Natural killer cell treated with Interleukin-12 subunit alpha and Interleukin-12 subunit beta and Interleukin-15 and Interleukin-18, amount 100 ng/mL, for 72 hours (primary cell): ENCODE data around the gene ATM. TPM values are rescaled to one million over a fixed set of nuclear protein-coding genes. Genes with fewer than 3 reads are reported as not detected.
A peak's percentile ranks its signal among the peaks of the same experiment; 100 is the strongest.
"Not testable (repeated sequence)": the region's sequence is repeated elsewhere in the genome, so short reads cannot be mapped to it uniquely, and the experiment has no call there.

Experiments used
- ATAC-seq, 2 donors: fragments of 150-1000 bp; cut with Tn5 transposase in 1 of 2; sonication (Bioruptor Pico), chemical (Tn5 transposase) in 1 of 2; 2 replicates each; pipeline ENCODE4 v1.10.0; 2021
- DNase-seq: peaks from one replicate; pipeline ENCODE4 v3.0.0; 2022; ENCODE audit warnings: low spot score
- H3K27ac Mint-ChIP-seq, 2 donors: 1 replicate in 1 of 2; 2 replicates in 1 of 2; pipeline ENCODE4 v1.8.0; 2022; ENCODE audit warnings: mixed read lengths in 2 of 2, mild to moderate bottlenecking in 1 of 2, moderate library complexity in 1 of 2
- H3K27me3 Mint-ChIP-seq, 2 donors: 1 replicate in 1 of 2; 2 replicates in 1 of 2; pipeline ENCODE4 v1.8.0; 2022; ENCODE audit warnings: mixed read lengths in 2 of 2
- H3K36me3 Mint-ChIP-seq: one replicate; pipeline ENCODE4 v1.8.0; 2022; ENCODE audit warnings: mixed read lengths
- H3K4me1 Mint-ChIP-seq, 2 donors: 1 replicate in 1 of 2; 2 replicates in 1 of 2; pipeline ENCODE4 v1.8.0; 2022; ENCODE audit warnings: low read depth in 2 of 2, mixed read lengths in 2 of 2, mild to moderate bottlenecking in 1 of 2
- H3K4me3 Mint-ChIP-seq: one replicate; pipeline ENCODE4 v1.8.0; 2022; ENCODE audit warnings: mixed read lengths
- H3K9me3 Mint-ChIP-seq: 2 replicates; pipeline ENCODE4 v1.8.0; 2022; ENCODE audit warnings: mixed read lengths
- total RNA-seq, 2 donors: library from RNA; stranded (reverse); gene quantifications; one replicate each; pipeline ENCODE4 v1.2.3, GENCODE V29; 2022

The ATM gene
- total RNA-seq, 2 donors from 2014 or later: 86.4 to 107 TPM

GRCh38 chr11:108269583-108269982 lies 46.7 kb downstream of the ATM start:
- Mint-ChIP-seq H3K27me3 (no peaks in the 10 kb centered on the region), H3K4me3 (no peak overlapping the region), H3K9me3 (peaks cover 6% of the 10 kb centered on the region), H3K36me3 (peaks cover 23% of the 10 kb centered on the region), H3K4me1 (peaks cover 23% of the 10 kb centered on the region in 2 donors), H3K27ac (peak overlapping the region; percentile 48 to 85)
- ATAC-seq (peak in 1 of 2 donors; percentile 50), DNase-seq (no peak)

- H3K36me3 Mint-ChIP-seq: peaks cover 38% of the 10 kb centered on the region
These were observed 54.2 kb downstream of the ATM start for GRCh38 chr11:108276985-108277616.

GRCh38 chr11:108278546-108278945 lies 55.7 kb downstream of the ATM start:
- no peak for ATAC-seq
- Mint-ChIP-seq H3K4me3 (no peak overlapping the region), H3K27me3 (no peaks in the 10 kb centered on the region), H3K9me3 (peaks cover 12% of the 10 kb centered on the region), H3K36me3 (peaks cover 35% of the 10 kb centered on the region), H3K27ac (peak overlapping the region; percentile 35 to 82), H3K4me1 (peaks cover 29 to 39% of the 10 kb centered on the region in 2 donors)
- no peak for DNase-seq

More at GRCh38 chr11:108276985-108277616, 54.2 kb downstream of the ATM start:
- ATAC-seq, H3K4me3 Mint-ChIP-seq, DNase-seq, H3K27me3 Mint-ChIP-seq: not testable (repeated sequence)
- Mint-ChIP-seq H3K9me3 (peaks cover 12% of the 10 kb centered on the region), H3K27ac (peak overlapping the region in 1 of 2 donors; percentile 64), H3K4me1 (peaks cover 29 to 41% of the 10 kb centered on the region in 2 donors)

GRCh38 chr11:108278954-108279353 lies 56.1 kb downstream of the ATM start:
- Mint-ChIP-seq H3K27ac (peak overlapping the region; percentile 35 to 82), H3K27me3 (no peaks in the 10 kb centered on the region), H3K9me3 (peaks cover 12% of the 10 kb centered on the region), H3K4me1 (peaks cover 28 to 35% of the 10 kb centered on the region in 2 donors), H3K4me3 (no peak overlapping the region), H3K36me3 (peaks cover 30% of the 10 kb centered on the region)
- ATAC-seq (no peak), DNase-seq (no peak)

GRCh38 chr11:108286370-108286769 lies 63.5 kb downstream of the ATM start:
- DNase-seq: no peak
- Mint-ChIP-seq H3K4me3 (no peak overlapping the region), H3K4me1 (peaks cover 5 to 9% of the 10 kb centered on the region in 2 donors), H3K36me3 (peaks cover 20% of the 10 kb centered on the region), H3K27ac (peak overlapping the region in 1 of 2 donors; percentile 74), H3K27me3 (no peaks in the 10 kb centered on the region), H3K9me3 (no peaks in the 10 kb centered on the region)
- no peak for ATAC-seq

GRCh38 chr11:108286956-108287355 lies 64.1 kb downstream of the ATM start:
- Mint-ChIP-seq H3K36me3 (peaks cover 18% of the 10 kb centered on the region), H3K4me1 (peaks cover 5 to 12% of the 10 kb centered on the region in 2 donors), H3K9me3 (no peaks in the 10 kb centered on the region), H3K4me3 (no peak overlapping the region), H3K27ac (peak overlapping the region in 1 of 2 donors; percentile 74), H3K27me3 (no peaks in the 10 kb centered on the region)
- ATAC-seq (no peak), DNase-seq (no peak)

GRCh38 chr11:108289066-108289465 lies 66.2 kb downstream of the ATM start:
- not testable (repeated sequence) for DNase-seq, ATAC-seq, H3K4me3 Mint-ChIP-seq, H3K27ac Mint-ChIP-seq, H3K27me3 Mint-ChIP-seq, H3K9me3 Mint-ChIP-seq
- peaks cover 18% of the 10 kb centered on the region for H3K36me3 Mint-ChIP-seq
- H3K4me1 Mint-ChIP-seq: peaks cover 5 to 12% of the 10 kb centered on the region in 2 donors

- Mint-ChIP-seq H3K36me3 (peaks cover 15% of the 10 kb centered on the region), H3K4me1 (peaks cover 4 to 12% of the 10 kb centered on the region in 2 donors), H3K27ac (peak overlapping the region in 1 of 2 donors; percentile 87), H3K4me3 (no peak overlapping the region), H3K9me3 (no peaks in the 10 kb centered on the region), H3K27me3 (no peaks in the 10 kb centered on the region)
- no peak for DNase-seq
- ATAC-seq: no peak
These were observed 66.8 kb downstream of the ATM start for GRCh38 chr11:108289699-108290098.

GRCh38 chr11:108293229-108293628 lies 70.4 kb downstream of the ATM start:
- Mint-ChIP-seq H3K9me3 (no peaks in the 10 kb centered on the region), H3K4me1 (peaks cover 4 to 6% of the 10 kb centered on the region in 2 donors), H3K4me3 (no peak overlapping the region), H3K27me3 (no peaks in the 10 kb centered on the region), H3K27ac (no peak overlapping the region), H3K36me3 (peaks cover 6% of the 10 kb centered on the region)
- DNase-seq: no peak
- no peak for ATAC-seq

- peaks cover 12% of the 10 kb centered on the region for H3K36me3 Mint-ChIP-seq
These were observed 79.4 kb downstream of the ATM start for GRCh38 chr11:108302121-108302785.

GRCh38 chr11:108307751-108308150 lies 84.9 kb downstream of the ATM start:
- H3K4me3 Mint-ChIP-seq: no peak overlapping the region
- peaks cover 6 to 16% of the 10 kb centered on the region in 2 donors for H3K4me1 Mint-ChIP-seq
- no peaks in the 10 kb centered on the region for H3K9me3 Mint-ChIP-seq
- H3K27me3 Mint-ChIP-seq: no peaks in the 10 kb centered on the region
- DNase-seq: no peak
- ATAC-seq: no peak
- H3K36me3 Mint-ChIP-seq: peaks cover 14% of the 10 kb centered on the region
- H3K27ac Mint-ChIP-seq: peak overlapping the region; percentile 65 to 80

More at GRCh38 chr11:108302121-108302785, 79.4 kb downstream of the ATM start:
- Mint-ChIP-seq H3K4me3 (no peak overlapping the region), H3K27me3 (no peaks in the 10 kb centered on the region), H3K27ac (peak overlapping the region in 1 of 2 donors; percentile 37), H3K4me1 (peaks cover 12 to 20% of the 10 kb centered on the region in 2 donors), H3K9me3 (no peaks in the 10 kb centered on the region)
- DNase-seq (no peak), ATAC-seq (peak; percentile 73 to 89)

- peak overlapping the region; percentile 39 to 49 for H3K27ac Mint-ChIP-seq
- no peaks in the 10 kb centered on the region for H3K27me3 Mint-ChIP-seq
- no peaks in the 10 kb centered on the region for H3K9me3 Mint-ChIP-seq
- H3K36me3 Mint-ChIP-seq: peaks cover 23% of the 10 kb centered on the region
- ATAC-seq: no peak
- H3K4me3 Mint-ChIP-seq: no peak overlapping the region
- H3K4me1 Mint-ChIP-seq: peaks cover 7 to 12% of the 10 kb centered on the region in 2 donors
- DNase-seq: no peak
These were observed 90.6 kb downstream of the ATM start for GRCh38 chr11:108313444-108313843.

- H3K4me1 Mint-ChIP-seq: peaks cover 5 to 9% of the 10 kb centered on the region in 2 donors
- ATAC-seq (no peak), DNase-seq (no peak)
- no peaks in the 10 kb centered on the region for H3K9me3 Mint-ChIP-seq
- H3K27me3 Mint-ChIP-seq: no peaks in the 10 kb centered on the region
- peak overlapping the region in 1 of 2 donors; percentile 36 for H3K27ac Mint-ChIP-seq
- H3K36me3 Mint-ChIP-seq: peaks cover 21% of the 10 kb centered on the region
- H3K4me3 Mint-ChIP-seq: no peak overlapping the region
These were observed 93.2 kb downstream of the ATM start for GRCh38 chr11:108316061-108316460.

GRCh38 chr11:108319541-108320145 lies 96.8 kb downstream of the ATM start:
- DNase-seq (no peak), ATAC-seq (no peak)
- Mint-ChIP-seq H3K27me3 (no peaks in the 10 kb centered on the region), H3K36me3 (peaks cover 20% of the 10 kb centered on the region), H3K9me3 (no peaks in the 10 kb centered on the region), H3K27ac (peak overlapping the region; percentile 10 to 85), H3K4me3 (no peak overlapping the region), H3K4me1 (peaks cover 0 to 3% of the 10 kb centered on the region in 2 donors)
